HG02623 (cell line): ENCODE results near the gene CXCR5.
"Not testable (repeated sequence)": the region's sequence is repeated elsewhere in the genome, so short reads cannot be mapped to it uniquely, and the experiment has no call there.

Experiments used
- ATAC-seq: cut with Tn5 transposase; IDR thresholded peaks from one replicate; pipeline ENCODE4 v1.9.1; 2021; ENCODE audit warnings: moderate library complexity; ENCODE audit not compliant: unreplicated experiment

Gene CXCR5, protein sequence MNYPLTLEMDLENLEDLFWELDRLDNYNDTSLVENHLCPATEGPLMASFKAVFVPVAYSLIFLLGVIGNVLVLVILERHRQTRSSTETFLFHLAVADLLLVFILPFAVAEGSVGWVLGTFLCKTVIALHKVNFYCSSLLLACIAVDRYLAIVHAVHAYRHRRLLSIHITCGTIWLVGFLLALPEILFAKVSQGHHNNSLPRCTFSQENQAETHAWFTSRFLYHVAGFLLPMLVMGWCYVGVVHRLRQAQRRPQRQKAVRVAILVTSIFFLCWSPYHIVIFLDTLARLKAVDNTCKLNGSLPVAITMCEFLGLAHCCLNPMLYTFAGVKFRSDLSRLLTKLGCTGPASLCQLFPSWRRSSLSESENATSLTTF

DNA sequence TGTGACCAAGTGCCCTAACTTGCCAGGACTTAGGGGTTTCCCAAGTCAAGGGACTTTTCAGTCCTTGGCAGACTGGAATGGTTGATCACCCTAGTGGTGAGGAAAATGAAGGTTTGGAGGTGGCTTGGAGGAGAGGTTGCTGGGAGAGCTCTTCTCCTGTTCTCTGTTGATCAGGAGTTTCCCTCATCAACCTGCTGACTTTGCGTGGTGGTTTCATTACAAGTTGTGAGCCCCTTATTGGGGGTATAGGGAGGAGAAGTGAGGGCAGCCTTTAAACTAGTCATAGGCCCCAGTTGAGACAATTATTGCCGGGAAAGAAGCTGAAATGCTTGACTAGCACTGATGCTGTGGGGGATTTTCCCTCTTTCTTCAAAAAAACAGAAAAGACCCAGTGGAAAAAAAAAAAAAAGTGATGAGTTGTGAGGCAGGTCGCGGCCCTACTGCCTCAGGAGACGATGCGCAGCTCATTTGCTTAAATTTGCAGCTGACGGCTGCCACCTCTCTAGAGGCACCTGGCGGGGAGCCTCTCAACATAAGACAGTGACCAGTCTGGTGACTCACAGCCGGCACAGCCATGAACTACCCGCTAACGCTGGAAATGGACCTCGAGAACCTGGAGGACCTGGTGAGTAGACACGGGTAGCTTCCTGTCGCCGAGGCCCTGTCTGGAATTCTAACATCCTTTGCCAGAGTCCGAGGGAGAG, at the start of gene CXCR5:
Gene CXCR5, plus strand, starts transcription at position 525 of the 704 bp plus-strand sequence. Its CDS starts 50 bp downstream, at position 575.
- ATAC-seq: peak; percentile 57

DNA sequence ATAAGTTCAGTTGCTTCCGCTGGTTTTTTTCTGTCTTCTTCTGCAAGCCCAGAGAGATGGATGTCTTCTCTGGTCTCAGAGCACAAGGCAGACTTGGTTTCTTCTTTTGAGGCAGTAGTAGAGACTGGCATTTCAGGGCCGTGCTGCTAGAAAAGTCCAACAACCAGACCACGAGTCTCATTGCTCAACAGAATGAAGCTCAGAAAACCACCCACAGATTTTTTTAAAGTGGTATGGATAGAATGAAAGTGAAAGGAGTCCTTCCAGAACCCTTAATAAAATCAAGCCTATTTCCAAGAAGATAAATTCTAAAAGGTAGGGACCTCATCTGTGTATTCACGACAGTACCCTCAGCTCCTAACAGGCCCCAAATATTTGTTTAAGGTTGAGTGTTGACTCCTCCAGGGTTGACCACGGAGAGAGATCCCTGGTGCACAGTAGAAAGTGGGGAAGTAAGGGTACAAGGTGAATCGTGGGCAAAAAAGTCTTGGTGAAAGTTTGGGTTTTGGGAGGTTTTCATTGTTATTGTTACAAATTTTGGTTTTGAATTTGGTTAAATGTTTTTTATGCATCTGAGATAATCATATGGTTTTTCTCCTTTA, 49.2 kb upstream of the CXCR5 start:
- ATAC-seq: no peak

DNA sequence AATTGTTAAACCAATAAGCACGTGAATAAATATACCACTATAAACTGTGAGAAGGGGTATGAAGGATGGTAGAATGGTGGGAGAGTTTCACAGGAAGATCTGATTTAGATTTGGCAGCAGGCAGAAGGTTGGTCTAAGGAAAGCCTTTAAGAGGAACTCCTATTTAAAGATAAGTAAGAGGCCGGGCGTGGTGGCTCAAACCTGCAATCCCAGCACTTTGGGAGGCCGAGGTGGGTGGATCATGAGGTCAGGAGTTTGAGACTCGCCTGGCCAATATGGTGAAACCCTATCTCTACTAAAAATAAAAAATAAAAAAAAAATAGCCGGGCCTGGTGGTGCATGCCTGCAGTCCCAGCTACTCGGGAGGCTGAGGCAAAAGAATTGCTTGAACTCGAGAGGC, 45.8 kb upstream of the CXCR5 start:
- no peak for ATAC-seq

DNA sequence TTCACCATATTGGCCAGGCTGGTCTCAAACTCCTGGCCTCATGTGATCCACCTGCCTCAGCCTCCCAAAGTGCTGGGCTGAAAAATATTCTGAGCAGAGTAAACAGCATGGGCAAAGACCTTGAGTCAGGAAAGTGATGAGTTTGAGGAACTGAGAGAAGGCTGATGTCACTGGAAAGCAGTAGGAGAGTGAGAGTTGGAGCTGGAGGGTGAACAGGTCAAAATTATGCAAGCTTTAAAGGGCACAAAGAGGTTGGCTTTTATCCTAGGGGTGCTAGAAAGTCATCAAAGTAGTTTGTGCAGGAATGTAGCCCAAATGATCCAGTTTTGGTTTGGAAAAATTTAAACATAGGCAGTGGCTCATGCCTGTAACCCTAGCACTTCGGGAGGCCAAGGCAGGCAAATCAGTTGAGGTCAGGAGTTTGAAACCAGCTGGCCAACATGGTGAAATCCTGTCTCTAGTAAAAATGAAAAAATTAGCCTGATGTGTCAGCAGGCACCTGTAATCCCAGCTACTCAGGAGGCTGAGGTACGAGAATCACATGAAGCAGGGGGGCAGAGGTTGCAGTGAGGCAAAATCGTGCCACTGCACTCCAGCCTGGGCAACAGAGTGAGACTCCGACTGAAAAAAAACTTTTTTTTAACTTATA, 44.7 kb upstream of the CXCR5 start:
- ATAC-seq: peak; percentile 59

DNA sequence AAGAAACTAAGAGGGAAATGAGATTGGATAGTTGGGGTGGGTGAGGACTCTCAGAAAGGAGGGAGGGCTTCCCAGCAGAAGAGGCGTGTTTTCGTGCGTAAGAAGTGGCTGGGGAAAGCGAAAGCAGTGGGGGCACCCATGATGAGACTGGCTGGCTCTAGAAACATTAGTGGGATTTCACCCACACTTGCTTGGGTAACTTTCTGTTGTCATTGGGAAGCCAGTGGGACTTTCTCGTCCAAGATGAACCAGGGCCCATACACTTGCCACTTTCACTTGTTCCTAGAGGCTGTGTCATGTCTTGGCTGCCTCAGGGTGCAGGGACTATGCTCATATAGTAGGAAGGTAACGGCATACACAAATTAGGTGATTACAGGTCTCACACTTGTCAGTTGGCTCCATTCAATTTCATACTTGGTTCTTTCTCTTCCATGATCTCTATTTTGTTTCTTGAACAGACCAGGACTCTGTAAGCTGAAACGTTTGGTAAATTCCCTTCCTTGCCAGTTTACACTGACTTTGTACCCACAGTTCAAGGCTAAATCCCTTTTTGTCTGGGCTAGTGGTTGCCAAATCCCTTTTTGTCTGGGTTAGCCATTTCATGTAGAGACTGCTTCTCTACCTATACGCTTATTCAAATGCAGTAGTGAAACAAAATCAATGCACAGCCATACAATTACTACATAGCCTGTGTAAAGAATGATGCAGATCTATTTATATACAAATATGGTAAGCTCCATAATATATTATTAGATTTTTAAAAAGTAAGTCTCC, 42.0 kb upstream of the CXCR5 start:
- ATAC-seq: peak; percentile 36

DNA sequence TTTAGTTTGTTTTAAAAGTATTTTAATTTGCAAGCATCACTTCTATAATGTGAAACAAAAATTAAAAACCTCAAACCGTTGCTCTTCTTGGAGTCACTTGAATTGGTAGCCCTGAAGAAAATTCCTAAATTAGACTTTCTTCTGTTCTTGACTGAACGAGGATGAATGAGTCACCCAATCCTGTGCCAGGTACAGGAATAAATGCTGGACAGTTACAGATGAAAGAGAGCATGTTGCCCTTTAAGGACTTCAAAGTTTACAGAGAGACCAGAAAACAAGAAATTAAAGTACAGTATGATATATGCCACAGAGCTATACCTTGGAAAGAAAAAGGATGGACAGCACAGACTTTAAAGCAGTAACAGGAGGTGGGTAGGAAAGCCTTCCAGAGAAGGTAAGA, 41.3 kb upstream of the CXCR5 start:
- no peak for ATAC-seq

DNA sequence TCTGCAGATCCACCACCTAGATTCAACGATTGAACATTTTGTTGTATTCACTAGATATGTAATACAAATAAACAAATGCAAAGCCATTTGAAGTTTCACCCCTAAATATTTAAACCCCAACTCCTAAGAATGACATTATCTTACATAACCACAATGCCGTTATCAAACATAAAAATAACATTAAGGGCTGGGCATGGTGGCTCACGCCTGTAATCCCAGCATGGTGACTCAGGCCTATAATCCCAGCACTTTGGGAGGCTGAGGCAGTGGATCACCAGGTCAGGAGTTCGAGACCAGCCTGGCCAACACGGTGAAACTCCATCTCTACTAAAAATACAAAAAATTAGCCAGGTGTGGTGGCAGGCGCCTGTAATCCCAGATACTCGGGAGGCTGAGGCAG, 40.8 kb upstream of the CXCR5 start:
- ATAC-seq: not testable (repeated sequence)

DNA sequence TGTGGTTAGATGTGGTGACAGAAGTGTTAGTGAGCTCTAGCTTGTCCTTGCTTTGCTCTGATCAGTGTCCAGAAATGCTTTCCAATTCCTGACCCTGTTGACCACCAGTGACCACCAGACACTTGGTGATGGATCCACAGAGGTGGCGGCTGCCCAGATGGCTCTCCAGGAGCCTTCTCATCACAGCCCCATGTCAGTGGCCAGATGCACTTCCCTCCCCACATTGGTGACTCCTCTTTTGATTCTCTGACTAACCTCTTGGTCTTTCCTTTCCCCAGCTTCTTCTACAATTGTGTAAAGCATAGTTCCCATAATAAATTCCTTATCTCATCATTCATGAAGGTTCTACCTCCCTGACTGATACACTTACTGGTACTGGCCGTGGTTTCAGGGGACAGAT, 40.1 kb upstream of the CXCR5 start:
- ATAC-seq: no peak

DNA sequence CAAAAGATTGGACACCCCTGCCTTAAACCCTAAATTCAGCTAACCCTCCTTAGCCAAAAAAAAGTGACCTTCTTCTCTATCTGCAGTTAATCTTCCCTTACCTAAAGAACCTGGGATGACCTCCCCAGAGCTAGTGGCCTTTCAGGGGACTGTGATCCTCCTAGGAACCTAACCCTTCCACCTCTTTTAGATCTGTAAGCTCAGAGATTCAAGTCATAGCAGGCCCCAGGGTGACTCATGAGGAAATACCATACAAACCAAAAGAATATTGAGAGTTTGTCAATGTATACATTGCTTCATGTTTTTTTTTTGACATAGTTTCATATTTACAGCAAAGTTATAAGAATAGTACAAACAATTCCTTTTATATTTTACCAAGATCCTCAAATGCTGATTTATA, 38.3 kb upstream of the CXCR5 start:
- ATAC-seq: no peak

DNA sequence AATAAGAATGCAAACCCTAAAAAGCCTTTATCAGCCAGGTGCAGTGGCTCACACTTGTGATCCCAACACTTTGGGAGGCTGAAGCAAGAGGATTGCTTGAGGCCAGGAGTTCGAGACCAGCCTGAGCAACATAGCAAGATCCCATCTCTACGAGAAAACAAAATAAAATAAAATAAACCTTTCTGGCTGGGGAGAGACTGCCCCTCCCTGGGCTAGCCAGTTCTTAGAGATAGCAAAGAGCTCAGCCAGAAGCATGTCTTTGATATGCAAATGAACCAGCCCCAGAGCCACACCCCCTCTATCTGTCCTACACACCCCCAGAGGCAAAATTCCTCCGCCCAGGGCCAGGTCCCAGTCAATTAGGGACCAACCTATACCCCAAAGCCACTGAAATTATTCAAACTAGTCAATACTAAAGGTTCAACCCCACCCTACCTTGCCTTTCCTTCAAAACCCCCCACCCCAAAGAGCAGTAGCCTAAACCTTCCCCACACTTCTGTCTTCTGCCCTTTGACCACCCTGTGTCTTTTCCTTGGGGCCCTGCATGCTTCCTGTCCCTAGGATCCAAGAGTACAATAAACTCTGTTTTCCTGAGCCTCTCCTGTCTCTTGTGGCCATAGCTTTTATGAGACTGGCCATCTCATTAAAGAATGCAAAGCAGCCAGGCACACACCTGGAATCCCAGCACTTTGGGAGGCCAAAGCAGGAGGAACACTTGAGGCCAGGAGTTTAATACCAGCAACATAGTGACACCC, 37.3 kb upstream of the CXCR5 start:
- ATAC-seq: no peak

DNA sequence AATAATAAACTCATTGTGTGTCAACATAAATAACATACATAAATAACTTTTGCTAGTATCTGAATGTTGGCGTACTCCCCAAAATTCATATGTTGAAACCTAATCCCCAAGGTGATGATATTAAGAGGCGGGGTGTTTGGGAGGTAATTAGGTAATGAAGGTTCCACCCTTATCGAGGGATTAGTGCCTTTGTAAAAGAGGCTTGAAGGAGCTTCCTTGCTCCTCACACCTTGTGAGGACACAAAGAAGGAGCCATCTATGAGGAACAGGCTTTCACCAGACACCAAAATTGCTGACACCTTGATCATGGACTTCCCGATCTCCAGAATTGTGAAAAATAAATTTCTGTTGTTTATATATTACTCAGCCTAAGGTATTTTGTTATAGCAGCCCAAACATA, 33.9 kb upstream of the CXCR5 start:
- ATAC-seq: no peak

DNA sequence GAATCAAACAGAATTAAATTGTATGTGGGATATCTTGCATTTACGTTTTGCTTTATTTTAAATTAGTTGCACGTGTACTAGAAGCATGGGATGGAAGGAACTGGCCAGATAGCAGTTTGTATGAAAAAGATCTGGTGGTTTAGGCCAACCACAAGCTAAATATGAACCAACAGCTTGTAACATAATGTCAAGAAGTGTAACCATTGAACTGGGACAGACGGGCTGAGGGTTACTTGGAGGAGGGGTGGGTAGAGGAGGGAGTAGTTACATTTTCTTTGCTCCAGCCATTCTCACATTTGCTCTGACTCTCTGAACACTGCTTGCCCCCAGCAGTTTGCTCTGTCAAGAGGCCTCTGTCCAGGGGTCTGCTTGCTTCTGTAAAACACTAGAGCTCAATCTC, 31.7 kb upstream of the CXCR5 start:
- peak; percentile 66 for ATAC-seq

DNA sequence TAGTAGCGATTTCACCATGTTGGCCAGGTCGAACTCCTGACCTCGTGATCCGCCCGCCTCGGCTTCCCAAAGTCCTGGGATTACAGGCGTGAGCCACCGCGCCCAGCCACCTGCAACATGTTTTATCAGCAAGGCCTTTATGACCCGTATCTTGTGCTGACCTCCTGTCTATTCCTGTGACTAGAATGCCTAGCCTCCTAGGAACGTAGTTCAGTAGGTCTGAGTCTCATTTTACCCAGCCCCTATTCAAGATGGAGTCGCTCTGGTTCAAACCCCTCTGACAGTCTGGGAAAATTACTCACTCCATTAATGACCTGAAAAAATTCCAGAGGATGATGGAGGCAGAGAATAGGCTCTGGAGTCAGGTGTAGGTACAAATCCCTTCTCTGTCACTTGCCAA, 30.0 kb upstream of the CXCR5 start:
- no peak for ATAC-seq

DNA sequence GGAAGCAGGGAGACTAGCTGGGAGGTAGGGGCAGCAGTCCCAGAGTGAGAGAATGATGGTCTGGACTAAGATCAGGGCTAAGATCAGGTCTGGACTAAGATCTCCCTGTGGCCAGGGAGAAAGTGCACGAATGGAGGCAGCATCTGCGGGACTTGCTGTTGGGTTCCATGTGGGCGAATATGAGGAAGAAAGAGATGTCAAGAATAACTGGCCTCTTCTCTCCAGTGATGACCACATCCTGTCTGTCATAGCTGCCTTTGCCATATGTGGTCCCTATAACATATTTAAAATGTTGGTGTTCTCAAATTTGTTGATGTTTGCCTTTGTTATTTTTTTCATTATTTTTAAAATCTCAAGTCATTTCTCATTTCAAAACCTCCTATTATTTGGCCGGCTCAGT, 27.4 kb upstream of the CXCR5 start:
- ATAC-seq: no peak

DNA sequence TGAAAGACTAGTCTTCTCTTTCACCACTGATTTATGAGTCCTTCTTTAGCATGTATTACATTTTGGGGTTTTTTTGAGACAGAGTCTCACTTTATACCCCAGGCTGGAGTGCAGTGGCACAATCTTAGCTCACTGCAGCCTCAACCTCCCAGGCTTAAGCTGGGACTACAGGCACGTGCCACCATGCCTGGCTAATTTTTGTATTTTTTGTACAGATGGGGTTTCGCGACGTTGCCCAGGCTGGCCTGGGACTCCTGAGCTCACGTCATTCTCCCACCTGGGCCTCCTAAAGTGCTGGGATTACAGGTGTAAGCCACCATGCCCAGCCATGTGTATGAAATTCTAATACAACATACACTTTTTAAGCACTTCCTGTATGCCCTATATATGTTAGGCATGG, 26.3 kb upstream of the CXCR5 start:
- no peak for ATAC-seq

DNA sequence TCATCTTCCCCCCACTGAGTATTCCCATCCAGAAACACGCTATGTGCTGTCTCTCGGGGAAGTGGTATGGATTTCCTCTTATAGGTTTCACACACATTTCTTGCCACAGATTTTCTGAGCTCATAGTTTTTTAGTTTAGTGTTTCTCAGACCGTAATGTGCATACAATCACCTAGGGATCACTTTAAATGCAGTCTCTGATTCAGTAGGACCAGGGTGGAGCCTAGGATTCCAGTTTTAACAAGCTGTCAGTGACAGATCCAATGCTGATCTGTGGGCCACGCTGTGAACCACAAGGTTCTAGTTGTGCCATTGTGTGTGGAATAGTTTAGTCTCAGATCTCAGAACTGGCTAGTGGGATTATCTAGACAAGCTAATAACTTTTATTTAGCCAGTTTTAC, 23.7 kb upstream of the CXCR5 start:
- no peak for ATAC-seq

DNA sequence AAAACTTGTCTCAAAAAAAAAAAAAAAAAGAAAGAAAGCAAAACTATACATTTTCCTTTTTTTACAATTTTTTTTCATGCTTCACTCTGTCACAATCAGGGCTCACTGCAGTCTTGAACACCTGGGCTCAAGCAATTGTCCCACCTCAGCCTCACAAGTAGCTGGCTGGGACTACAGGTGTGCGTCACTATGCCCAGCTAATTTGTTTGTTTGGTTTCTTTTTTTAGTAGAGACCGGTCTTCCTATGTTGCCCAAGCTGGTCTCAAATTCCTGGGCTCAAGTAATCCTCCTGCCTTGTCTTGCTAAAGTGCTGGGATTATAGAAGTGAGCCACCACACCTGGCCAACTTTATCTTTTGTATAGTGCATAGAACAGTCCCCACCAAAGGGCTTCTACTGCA, 15.0 kb upstream of the CXCR5 start:
- no peak for ATAC-seq

DNA sequence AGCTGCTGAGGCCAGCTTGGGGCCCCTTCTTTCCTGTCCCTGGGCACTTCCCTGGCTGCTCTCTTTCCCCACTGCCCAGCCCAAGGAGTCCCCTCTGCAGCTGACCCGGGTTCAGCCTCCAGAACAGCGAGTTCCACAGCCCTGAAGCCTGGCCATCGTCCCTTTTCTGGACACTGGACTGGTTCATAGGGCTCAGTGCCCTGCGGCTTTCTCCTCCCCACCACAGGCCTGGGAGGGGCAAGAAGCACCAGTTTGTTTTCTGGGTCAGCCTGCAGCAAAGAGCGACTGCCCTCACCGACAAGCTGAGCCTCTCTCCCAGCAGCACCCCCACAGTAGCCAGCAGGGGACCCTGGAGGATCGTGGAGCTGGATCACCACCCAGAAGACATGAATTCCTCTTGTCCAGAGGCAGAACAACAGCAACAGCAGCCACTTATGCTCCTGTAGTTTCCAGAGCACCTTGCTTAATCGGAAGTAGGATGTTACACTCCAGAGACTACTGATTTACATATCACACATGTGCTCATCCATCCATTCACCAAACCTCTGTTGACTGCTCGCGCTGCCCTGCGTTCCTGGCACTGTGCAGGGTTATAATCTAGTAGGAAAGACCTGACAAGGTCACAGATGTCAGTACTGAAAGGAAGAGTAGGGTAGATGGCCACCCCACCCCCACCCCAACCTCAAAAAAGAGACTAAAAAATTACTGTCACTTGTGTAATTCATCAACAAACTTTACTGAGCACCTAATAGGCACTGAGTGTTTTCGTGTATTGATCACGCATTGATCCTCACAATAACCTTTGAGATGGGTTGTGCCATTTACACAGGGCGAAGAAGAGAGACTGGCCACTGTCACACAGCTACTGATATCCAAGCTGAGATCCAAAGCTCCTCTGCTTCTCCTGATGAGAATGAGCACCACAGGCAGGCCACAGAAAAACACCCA, 13.0 kb upstream of the CXCR5 start:
- ATAC-seq: peak; percentile 45

DNA sequence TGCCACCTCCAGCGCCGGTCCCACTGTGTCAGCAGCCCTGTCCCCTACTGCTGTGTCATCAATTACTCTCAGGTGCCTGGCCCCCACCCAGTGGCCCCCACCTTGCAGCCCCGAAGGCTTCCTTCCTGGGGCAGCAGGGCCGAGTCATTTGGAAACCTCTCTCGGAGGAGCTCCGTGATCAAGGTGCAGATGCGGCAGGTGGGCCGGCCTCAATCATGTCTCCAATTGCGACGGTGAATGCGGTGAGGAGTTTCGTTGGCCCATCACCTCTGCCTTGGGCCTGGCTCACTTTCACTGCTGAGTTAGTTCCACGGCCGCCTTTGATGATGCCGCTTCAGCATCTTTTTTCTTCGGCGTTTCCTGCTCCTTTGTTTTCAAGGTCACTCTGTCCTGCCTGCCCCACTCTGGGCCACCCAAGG, 11.3 kb upstream of the CXCR5 start:
- no peak for ATAC-seq
